HepG2 (cell line): ENCODE data around the gene GADD45GIP1. TPM values are rescaled to one million over a fixed set of nuclear protein-coding genes. Genes with fewer than 3 reads are reported as not detected.

Experiments used
- AKAP8 ChIP-seq: sonication (generic); formaldehyde crosslinking; IDR thresholded peaks from 2 replicates; pipeline ENCODE4 v1.5.1; 2020; ENCODE audit warnings: mild to moderate bottlenecking, missing genetic modification reagents
- ATF7 ChIP-seq, 2 experiments: fragments of 450-650 bp in 1 of 2; sonication (generic) in 1 of 2; formaldehyde crosslinking in 1 of 2; IDR thresholded peaks; 2 replicates each; pipeline versions ENCODE4 v1.4.0 to v1.6.1; 2016 to 2020; ENCODE audit warnings: antibody characterized with exemption in 1 of 2, mild to moderate bottlenecking in 1 of 2, missing genetic modification reagents in 1 of 2
- CENPX ChIP-seq: sonication (generic); formaldehyde crosslinking; IDR thresholded peaks from 2 replicates; pipeline ENCODE4 v1.9.0; 2021; ENCODE audit warnings: mild to moderate bottlenecking, missing genetic modification reagents, moderate library complexity
- CREM ChIP-seq, 2 experiments: sonication (generic) in 1 of 2; formaldehyde crosslinking in 1 of 2; IDR thresholded peaks; 2 replicates each; pipeline versions ENCODE4 v1.4.0 to v1.6.1; 2016 to 2020; ENCODE audit warnings: antibody characterized with exemption in 1 of 2, mild to moderate bottlenecking in 1 of 2, missing genetic modification reagents in 1 of 2
- HMG20B ChIP-seq: conservative IDR thresholded peaks from 2 replicates; pipeline ENCODE4 v1.6.1; 2016; ENCODE audit warnings: missing genetic modification reagents, missing compliant biosample characterization
- KMT2A ChIP-seq: sonication (generic); formaldehyde crosslinking; IDR thresholded peaks from 2 replicates; pipeline ENCODE4 v1.4.0; 2020; ENCODE audit warnings: missing genetic modification reagents
- POGZ ChIP-seq: sonication (generic); formaldehyde crosslinking; IDR thresholded peaks from 2 replicates; pipeline ENCODE4 v1.4.0; 2020; ENCODE audit warnings: mild to moderate bottlenecking, missing genetic modification reagents
- POLR2AphosphoS5 ChIP-seq: IDR thresholded peaks from 2 replicates; pipeline ENCODE4 v1.6.1; 2012; ENCODE audit warnings: low read depth, low read length
- RFXAP ChIP-seq: sonication (generic); formaldehyde crosslinking; IDR thresholded peaks from 2 replicates; pipeline ENCODE4 v1.4.0; 2020; ENCODE audit warnings: missing genetic modification reagents, borderline replicate concordance
- TBL1XR1 ChIP-seq: fragments of 150-350 bp; IDR thresholded peaks from 2 replicates; pipeline ENCODE4 v1.6.1; 2014; ENCODE audit warnings: borderline replicate concordance, low read length; ENCODE audit not compliant: partially characterized antibody
- TBX2 ChIP-seq: sonication (generic); formaldehyde crosslinking; IDR thresholded peaks from 2 replicates; pipeline ENCODE4 v1.5.0; 2020; ENCODE audit warnings: missing genetic modification reagents, mild to moderate bottlenecking, borderline replicate concordance
- TEAD2 ChIP-seq: sonication (generic); formaldehyde crosslinking; IDR thresholded peaks from 2 replicates; pipeline ENCODE4 v1.9.0; 2021; ENCODE audit warnings: missing genetic modification reagents
- ZC3H4 ChIP-seq: sonication (generic); formaldehyde crosslinking; IDR thresholded peaks from 2 replicates; pipeline ENCODE4 v1.4.0; 2020; ENCODE audit warnings: missing genetic modification reagents, borderline replicate concordance
- ZFP36L2 ChIP-seq: sonication (generic); formaldehyde crosslinking; IDR thresholded peaks from 2 replicates; pipeline ENCODE4 v1.4.0; 2020; ENCODE audit warnings: missing genetic modification reagents
- ZKSCAN8 ChIP-seq: IDR thresholded peaks from 2 replicates; pipeline ENCODE4 v1.6.1; 2016; ENCODE audit warnings: borderline replicate concordance, missing genetic modification reagents, missing compliant biosample characterization
- ZNF143 ChIP-seq: sonication (generic); formaldehyde crosslinking; IDR thresholded peaks from 2 replicates; pipeline ENCODE4 v1.4.0; 2020; ENCODE audit warnings: missing genetic modification reagents
- ZNF616 ChIP-seq: sonication (generic); formaldehyde crosslinking; IDR thresholded peaks from 2 replicates; pipeline ENCODE4 v1.5.0; 2020; ENCODE audit warnings: low read depth, mild to moderate bottlenecking, missing genetic modification reagents
- polyA plus RNA-seq, 8 experiments: library from polyadenylated mRNA; depleted of rRNA in 3 of 8; stranded (reverse) in 7 of 8; unstranded in 1 of 8; fragments of >200 nt; fragmentation: Illumina TruSeq in 4 of 8; extraction: Trizol in 4 of 8; gene quantifications; 2 replicates each; pipeline versions ENCODE4 v1.2.1 to v1.2.3, GENCODE V29; 2011 to 2016; ENCODE audit warnings: low read depth in 4 of 8, missing spikeins in 1 of 8, mixed read lengths in 1 of 8; ENCODE audit not compliant: insufficient read depth in 1 of 8
- total RNA-seq, 5 experiments: library from RNA; depleted of rRNA; stranded (reverse); fragments of >200 nt; fragmentation: Illumina TruSeq; extraction: Trizol; gene quantifications; 2 replicates each; pipeline ENCODE4 v1.2.3, GENCODE V29; 2016; ENCODE audit warnings: low read depth in 1 of 5
- TF ChIP-seq, protein P1 (sequence below): IDR thresholded peaks from 2 replicates; pipeline ENCODE4 v1.6.1; 2016; ENCODE audit warnings: low read depth
- TF ChIP-seq, protein P2 (sequence below): IDR thresholded peaks from 2 replicates; pipeline ENCODE4 v1.6.1; 2016; ENCODE audit warnings: missing genetic modification reagents, missing compliant biosample characterization
- TF ChIP-seq, protein P3 (sequence below): IDR thresholded peaks from 2 replicates; pipeline ENCODE4 v1.6.1; 2016
- TF ChIP-seq, protein P4 (sequence below): sonication (generic); formaldehyde crosslinking; IDR thresholded peaks from 2 replicates; pipeline ENCODE4 v1.4.0; 2020; ENCODE audit warnings: mild to moderate bottlenecking, missing genetic modification reagents, borderline replicate concordance

The GADD45GIP1 gene
- total and polyA plus RNA-seq, 2 of the 13 experiments (the other 11 are each of a cell fraction or from before 2014, with no cell fraction given): 24.6 to 30.7 TPM

- peak; percentile 90 for TF ChIP-seq POLR2AphosphoS5
- TF ChIP-seq ZC3H4: no peak
- no peak for TF ChIP-seq CENPX (CRISPR knock-in tag)
- TF ChIP-seq, protein P1, sequence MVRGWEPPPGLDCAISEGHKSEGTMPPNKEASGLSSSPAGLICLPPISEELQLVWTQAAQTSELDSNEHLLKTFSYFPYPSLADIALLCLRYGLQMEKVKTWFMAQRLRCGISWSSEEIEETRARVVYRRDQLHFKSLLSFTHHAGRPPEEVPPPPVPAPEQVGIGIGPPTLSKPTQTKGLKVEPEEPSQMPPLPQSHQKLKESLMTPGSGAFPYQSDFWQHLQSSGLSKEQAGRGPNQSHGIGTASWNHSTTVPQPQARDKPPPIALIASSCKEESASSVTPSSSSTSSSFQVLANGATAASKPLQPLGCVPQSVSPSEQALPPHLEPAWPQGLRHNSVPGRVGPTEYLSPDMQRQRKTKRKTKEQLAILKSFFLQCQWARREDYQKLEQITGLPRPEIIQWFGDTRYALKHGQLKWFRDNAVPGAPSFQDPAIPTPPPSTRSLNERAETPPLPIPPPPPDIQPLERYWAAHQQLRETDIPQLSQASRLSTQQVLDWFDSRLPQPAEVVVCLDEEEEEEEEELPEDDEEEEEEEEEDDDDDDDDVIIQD: no peak
- TF ChIP-seq ZKSCAN8 (CRISPR knock-in tag): 0 out of 2 replicates have a peak, but pooled peaks have one; percentile 19
- no peak for TF ChIP-seq ZFP36L2 (CRISPR knock-in tag)
- TF ChIP-seq POGZ (CRISPR knock-in tag): peak; percentile 51; the same call in 1 of the 2 replicates
- TF ChIP-seq, protein P2, sequence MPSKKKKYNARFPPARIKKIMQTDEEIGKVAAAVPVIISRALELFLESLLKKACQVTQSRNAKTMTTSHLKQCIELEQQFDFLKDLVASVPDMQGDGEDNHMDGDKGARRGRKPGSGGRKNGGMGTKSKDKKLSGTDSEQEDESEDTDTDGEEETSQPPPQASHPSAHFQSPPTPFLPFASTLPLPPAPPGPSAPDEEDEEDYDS (CRISPR knock-in tag): peak; percentile 51; the same call in 1 of the 2 replicates
- TF ChIP-seq HMG20B (CRISPR knock-in tag): no peak
- TF ChIP-seq TEAD2 (CRISPR knock-in tag): no peak
- no peak; the same call in 1 of the 2 replicates for TF ChIP-seq RFXAP
- no peak for TF ChIP-seq CREM (IDR thresholded peaks at IDR 0.05)
- TF ChIP-seq CREM (CRISPR knock-in tag; IDR thresholded peaks at IDR 0.05): no peak
- peak; percentile 76; the same call in 1 of the 2 replicates for TF ChIP-seq TBX2 (CRISPR knock-in tag)
- 0 out of 2 replicates have a peak, but pooled peaks have one; percentile 34 for TF ChIP-seq KMT2A (CRISPR knock-in tag)
- TF ChIP-seq AKAP8 (CRISPR knock-in tag): no peak
- no peak for TF ChIP-seq ZNF616 (CRISPR knock-in tag)
- TF ChIP-seq ZNF143 (CRISPR knock-in tag): no peak; the same call in 1 of the 2 replicates
- TF ChIP-seq, protein P3, sequence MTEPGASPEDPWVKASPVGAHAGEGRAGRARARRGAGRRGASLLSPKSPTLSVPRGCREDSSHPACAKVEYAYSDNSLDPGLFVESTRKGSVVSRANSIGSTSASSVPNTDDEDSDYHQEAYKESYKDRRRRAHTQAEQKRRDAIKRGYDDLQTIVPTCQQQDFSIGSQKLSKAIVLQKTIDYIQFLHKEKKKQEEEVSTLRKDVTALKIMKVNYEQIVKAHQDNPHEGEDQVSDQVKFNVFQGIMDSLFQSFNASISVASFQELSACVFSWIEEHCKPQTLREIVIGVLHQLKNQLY (CRISPR knock-in tag): no peak
- TF ChIP-seq, protein P4, sequence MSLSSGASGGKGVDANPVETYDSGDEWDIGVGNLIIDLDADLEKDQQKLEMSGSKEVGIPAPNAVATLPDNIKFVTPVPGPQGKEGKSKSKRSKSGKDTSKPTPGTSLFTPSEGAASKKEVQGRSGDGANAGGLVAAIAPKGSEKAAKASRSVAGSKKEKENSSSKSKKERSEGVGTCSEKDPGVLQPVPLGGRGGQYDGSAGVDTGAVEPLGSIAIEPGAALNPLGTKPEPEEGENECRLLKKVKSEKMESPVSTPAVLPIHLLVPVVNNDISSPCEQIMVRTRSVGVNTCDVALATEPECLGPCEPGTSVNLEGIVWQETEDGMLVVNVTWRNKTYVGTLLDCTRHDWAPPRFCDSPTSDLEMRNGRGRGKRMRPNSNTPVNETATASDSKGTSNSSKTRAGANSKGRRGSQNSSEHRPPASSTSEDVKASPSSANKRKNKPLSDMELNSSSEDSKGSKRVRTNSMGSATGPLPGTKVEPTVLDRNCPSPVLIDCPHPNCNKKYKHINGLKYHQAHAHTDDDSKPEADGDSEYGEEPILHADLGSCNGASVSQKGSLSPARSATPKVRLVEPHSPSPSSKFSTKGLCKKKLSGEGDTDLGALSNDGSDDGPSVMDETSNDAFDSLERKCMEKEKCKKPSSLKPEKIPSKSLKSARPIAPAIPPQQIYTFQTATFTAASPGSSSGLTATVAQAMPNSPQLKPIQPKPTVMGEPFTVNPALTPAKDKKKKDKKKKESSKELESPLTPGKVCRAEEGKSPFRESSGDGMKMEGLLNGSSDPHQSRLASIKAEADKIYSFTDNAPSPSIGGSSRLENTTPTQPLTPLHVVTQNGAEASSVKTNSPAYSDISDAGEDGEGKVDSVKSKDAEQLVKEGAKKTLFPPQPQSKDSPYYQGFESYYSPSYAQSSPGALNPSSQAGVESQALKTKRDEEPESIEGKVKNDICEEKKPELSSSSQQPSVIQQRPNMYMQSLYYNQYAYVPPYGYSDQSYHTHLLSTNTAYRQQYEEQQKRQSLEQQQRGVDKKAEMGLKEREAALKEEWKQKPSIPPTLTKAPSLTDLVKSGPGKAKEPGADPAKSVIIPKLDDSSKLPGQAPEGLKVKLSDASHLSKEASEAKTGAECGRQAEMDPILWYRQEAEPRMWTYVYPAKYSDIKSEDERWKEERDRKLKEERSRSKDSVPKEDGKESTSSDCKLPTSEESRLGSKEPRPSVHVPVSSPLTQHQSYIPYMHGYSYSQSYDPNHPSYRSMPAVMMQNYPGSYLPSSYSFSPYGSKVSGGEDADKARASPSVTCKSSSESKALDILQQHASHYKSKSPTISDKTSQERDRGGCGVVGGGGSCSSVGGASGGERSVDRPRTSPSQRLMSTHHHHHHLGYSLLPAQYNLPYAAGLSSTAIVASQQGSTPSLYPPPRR: no peak
- no peak for TF ChIP-seq ATF7 (IDR thresholded peaks at IDR 0.05)
- no peak for TF ChIP-seq ATF7 (CRISPR knock-in tag; IDR thresholded peaks at IDR 0.05)
- no peak for TF ChIP-seq TBL1XR1
These were observed at the start of gene GADD45GIP1 (continued) for GRCh38 chr19:12956446-12957388.
